ENCODE measurements around the gene CSAD. TPM values are rescaled to one million over a fixed set of nuclear protein-coding genes. Genes with fewer than 3 reads are reported as not detected.
"Not testable (repeated sequence)": the region's sequence is repeated elsewhere in the genome, so short reads cannot be mapped to it uniquely, and the experiment has no call there.

The CSAD gene
- total RNA-seq, 1 donor from 2014 or later: 30.7 TPM

- peak in 1 of 2 donors; percentile 31 for DNase-seq (ENCODE audit: low spot score in 2 of 2)
- no peak overlapping the region for H3K27ac ChIP-seq
- peaks cover 22 to 27% of the 10 kb centered on the region in 2 donors for H3K36me3 ChIP-seq
- no peak overlapping the region for H3K4me3 ChIP-seq
- intact Hi-C loops (cut with DNase I): no loop called here
- H3K9me3 ChIP-seq: no peaks in the 10 kb centered on the region
- TF ChIP-seq, protein P1, sequence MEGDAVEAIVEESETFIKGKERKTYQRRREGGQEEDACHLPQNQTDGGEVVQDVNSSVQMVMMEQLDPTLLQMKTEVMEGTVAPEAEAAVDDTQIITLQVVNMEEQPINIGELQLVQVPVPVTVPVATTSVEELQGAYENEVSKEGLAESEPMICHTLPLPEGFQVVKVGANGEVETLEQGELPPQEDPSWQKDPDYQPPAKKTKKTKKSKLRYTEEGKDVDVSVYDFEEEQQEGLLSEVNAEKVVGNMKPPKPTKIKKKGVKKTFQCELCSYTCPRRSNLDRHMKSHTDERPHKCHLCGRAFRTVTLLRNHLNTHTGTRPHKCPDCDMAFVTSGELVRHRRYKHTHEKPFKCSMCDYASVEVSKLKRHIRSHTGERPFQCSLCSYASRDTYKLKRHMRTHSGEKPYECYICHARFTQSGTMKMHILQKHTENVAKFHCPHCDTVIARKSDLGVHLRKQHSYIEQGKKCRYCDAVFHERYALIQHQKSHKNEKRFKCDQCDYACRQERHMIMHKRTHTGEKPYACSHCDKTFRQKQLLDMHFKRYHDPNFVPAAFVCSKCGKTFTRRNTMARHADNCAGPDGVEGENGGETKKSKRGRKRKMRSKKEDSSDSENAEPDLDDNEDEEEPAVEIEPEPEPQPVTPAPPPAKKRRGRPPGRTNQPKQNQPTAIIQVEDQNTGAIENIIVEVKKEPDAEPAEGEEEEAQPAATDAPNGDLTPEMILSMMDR (IDR thresholded peaks at IDR 0.05): no peak
- no peaks in the 10 kb centered on the region for H3K27me3 ChIP-seq
- no peaks in the 10 kb centered on the region for H3K4me1 ChIP-seq
Measured at GRCh38 chr12:53170215-53170614, 10.5 kb downstream of the CSAD start.

GRCh38 chr12:53169644-53170043 lies 11.1 kb downstream of the CSAD start:
- TF ChIP-seq, protein P1 (IDR thresholded peaks at IDR 0.05): no peak
- intact Hi-C loops (cut with DNase I): no loop called here
- Histone ChIP-seq H3K4me1 (no peaks in the 10 kb centered on the region), H3K27ac (no peak overlapping the region), H3K27me3 (no peaks in the 10 kb centered on the region), H3K4me3 (no peak overlapping the region), H3K36me3 (peaks cover 22 to 27% of the 10 kb centered on the region in 2 donors), H3K9me3 (no peaks in the 10 kb centered on the region)
- DNase-seq (ENCODE audit: low spot score in 2 of 2): peak in 1 of 2 donors; percentile 52

DNA sequence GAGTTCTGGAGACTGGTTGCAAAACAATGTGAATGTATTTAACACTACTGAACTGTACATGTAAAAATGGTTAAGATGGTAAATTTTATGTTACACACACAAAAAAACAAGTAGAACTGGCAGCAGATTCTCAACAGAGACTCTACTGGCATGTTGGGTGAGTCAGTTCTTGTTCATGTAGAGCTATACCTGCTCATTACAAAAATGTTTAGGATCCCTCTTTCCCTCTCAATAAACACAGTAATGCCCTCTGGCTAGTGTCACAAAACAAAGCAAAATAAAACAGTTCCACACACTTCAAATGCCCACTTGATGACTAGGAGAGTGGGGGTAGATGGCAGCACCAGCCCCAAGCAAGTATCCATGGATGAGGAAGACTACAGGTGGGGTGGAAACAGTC lies 13.9 kb downstream of the CSAD start:
- intact Hi-C loops (cut with DNase I): no loop called here
- Histone ChIP-seq H3K27ac (no peak overlapping the region), H3K4me3 (no peak overlapping the region), H3K9me3 (no peaks in the 10 kb centered on the region), H3K27me3 (no peaks in the 10 kb centered on the region), H3K4me1 (no peaks in the 10 kb centered on the region), H3K36me3 (peaks cover 21 to 22% of the 10 kb centered on the region in 2 donors)
- TF ChIP-seq, protein P1 (IDR thresholded peaks at IDR 0.05): no peak
- DNase-seq (ENCODE audit: low spot score in 2 of 2): no peak

DNA sequence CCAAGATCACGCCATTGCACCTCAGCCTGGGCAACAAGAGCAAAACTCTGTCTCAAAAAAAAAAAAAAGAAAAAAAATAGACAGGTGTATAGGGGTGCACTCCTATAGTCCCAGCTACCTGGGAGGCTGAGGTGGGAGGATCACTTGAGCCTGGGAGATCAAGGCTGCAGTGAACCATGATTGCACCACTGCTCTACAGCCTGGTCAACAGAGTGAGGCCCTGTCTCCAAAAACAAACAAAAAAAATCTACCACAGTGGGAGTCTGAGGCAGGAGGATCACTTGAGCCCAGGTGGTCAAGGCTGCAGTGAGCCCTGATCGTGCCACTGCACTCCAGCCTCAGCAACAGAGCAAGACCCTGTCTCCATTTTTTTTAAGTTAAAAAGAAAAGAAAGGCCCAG lies 17.7 kb downstream of the CSAD start:
- DNase-seq (ENCODE audit: low spot score in 2 of 2); H3K27me3 ChIP-seq; H3K4me3 ChIP-seq; H3K9me3 ChIP-seq; H3K27ac ChIP-seq; H3K36me3 ChIP-seq; intact Hi-C loops (cut with DNase I): not testable (repeated sequence)
- H3K4me1 ChIP-seq: peaks cover 8 to 10% of the 10 kb centered on the region in 2 donors

- TF ChIP-seq, protein P1 (IDR thresholded peaks at IDR 0.05): no peak
- H3K4me1 ChIP-seq: peaks cover 13 to 22% of the 10 kb centered on the region in 2 donors
- intact Hi-C loops (cut with DNase I): no loop called here
- H3K4me3 ChIP-seq: no peak overlapping the region
- DNase-seq (ENCODE audit: low spot score in 2 of 2): no peak
- H3K27ac ChIP-seq: no peak overlapping the region
- H3K36me3 ChIP-seq: no peaks in the 10 kb centered on the region
- H3K9me3 ChIP-seq: no peaks in the 10 kb centered on the region
- no peaks in the 10 kb centered on the region for H3K27me3 ChIP-seq
Measured at GRCh38 chr12:53161119-53161911, 19.4 kb downstream of the CSAD start.

GRCh38 chr12:53160673-53161072 lies 20.1 kb downstream of the CSAD start:
- peak overlapping the region in 1 of 2 donors; percentile 11 for H3K27ac ChIP-seq
- DNase-seq (ENCODE audit: low spot score in 2 of 2): no peak
- H3K36me3 ChIP-seq: no peaks in the 10 kb centered on the region
- H3K9me3 ChIP-seq: no peaks in the 10 kb centered on the region
- TF ChIP-seq, protein P1 (IDR thresholded peaks at IDR 0.05): no peak
- H3K27me3 ChIP-seq: no peaks in the 10 kb centered on the region
- H3K4me1 ChIP-seq: peaks cover 13 to 25% of the 10 kb centered on the region in 2 donors
- intact Hi-C loops (cut with DNase I): no loop called here
- no peak overlapping the region for H3K4me3 ChIP-seq

Data from ascending aorta (tissue), 2 donors.